Peyer's patch (tissue), 4 donors: ENCODE measurements around the gene ATP6V0A4.

Experiments
- CTCF ChIP-seq, 6 experiments: fragments of 450-650 bp in 4 of 6; fragments of 200-600 bp in 2 of 6; sonication (generic) in 1 of 6; IDR thresholded peaks; one replicate each; pipeline ENCODE4 v1.5.1; 2017 to 2019; ENCODE audit warnings: antibody characterized with exemption in 6 of 6, mild to moderate bottlenecking in 3 of 6, moderate library complexity in 1 of 6
- POLR2A ChIP-seq, 2 donors: fragments of 450-650 bp; IDR thresholded peaks; one replicate each; pipeline ENCODE4 v1.5.1; 2017; ENCODE audit warnings: antibody characterized with exemption in 2 of 2, mild to moderate bottlenecking in 2 of 2, moderate library complexity in 2 of 2

- no peak for TF ChIP-seq CTCF (IDR thresholded peaks at IDR 0.05)
- no peak for TF ChIP-seq POLR2A (IDR thresholded peaks at IDR 0.05)
These were observed 100.3 kb downstream of the ATP6V0A4 start for GRCh38 chr7:138697535-138698182.
